NOMO-1 treated with dmso at 0.1 percent for 144 hours (cell line): Measurements from ENCODE around the gene PCYT2.

Experiments used
- DNase-seq: peaks from one replicate; lab custom pipeline; 2025; ENCODE audit not compliant: unreplicated experiment; lab: John Stamatoyannopoulos, UW

The PCYT2 gene

GRCh38 chr17:81858967-81859905 is 52.0 kb downstream of the PCYT2 start:
- DNase-seq: no peak

- no peak for DNase-seq
These were observed 52.8 kb downstream of the PCYT2 start for GRCh38 chr17:81858170-81858966.

GRCh38 chr17:81854974-81855774 is 56.0 kb downstream of the PCYT2 start:
- DNase-seq: no peak

GRCh38 chr17:81852237-81852636 is 59.0 kb downstream of the PCYT2 start:
- DNase-seq: no peak

- no peak for DNase-seq
These were observed 59.8 kb downstream of the PCYT2 start for GRCh38 chr17:81851423-81851822.
